ENCODE measurements around the gene BPIFB1.

The BPIFB1 gene

GRCh38 chr20:33259371-33259770 lies 23.6 kb upstream of the BPIFB1 start:
- no peak for TF ChIP-seq CTCF (IDR thresholded peaks at IDR 0.05; ENCODE audit: unreplicated experiment in 3 of 3)
- H3K27ac Mint-ChIP-seq, result no peak overlapping the region
- peaks cover 9% of the 10 kb centered on the region for H3K27me3 Mint-ChIP-seq (ENCODE audit: low read depth)
- H3K36me3 Mint-ChIP-seq (ENCODE audit: low read depth), result no peaks in the 10 kb centered on the region
- H3K4me1 Mint-ChIP-seq, result peaks cover 27% of the 10 kb centered on the region
- peaks cover 6% of the 10 kb centered on the region for H3K9me3 Mint-ChIP-seq
- no peak overlapping the region for H3K4me3 Mint-ChIP-seq

- no peaks in the 10 kb centered on the region for H3K27me3 Mint-ChIP-seq (ENCODE audit: low read depth)
- H3K4me3 Mint-ChIP-seq, result no peak overlapping the region
- no peaks in the 10 kb centered on the region for H3K9me3 Mint-ChIP-seq
- TF ChIP-seq CTCF (IDR thresholded peaks at IDR 0.05; ENCODE audit: unreplicated experiment in 3 of 3), result no peak
- peaks cover 27% of the 10 kb centered on the region for H3K4me1 Mint-ChIP-seq
- no peak overlapping the region for H3K27ac Mint-ChIP-seq
- no peaks in the 10 kb centered on the region for H3K36me3 Mint-ChIP-seq (ENCODE audit: low read depth)
Observed at GRCh38 chr20:33261465-33261864, 21.5 kb upstream of the BPIFB1 start.

GRCh38 chr20:33262658-33263065 lies 20.4 kb upstream of the BPIFB1 start:
- TF ChIP-seq CTCF (IDR thresholded peaks at IDR 0.05; ENCODE audit: unreplicated experiment in 3 of 3), result peak; percentile 55 to 60 (median 57)
- H3K4me1 Mint-ChIP-seq, result peaks cover 27% of the 10 kb centered on the region
- H3K9me3 Mint-ChIP-seq, result no peaks in the 10 kb centered on the region
- peak overlapping the region in 2 of 3 experiments; percentile 9 to 71 for H3K27ac Mint-ChIP-seq
- H3K27me3 Mint-ChIP-seq (ENCODE audit: low read depth), result no peaks in the 10 kb centered on the region
- no peaks in the 10 kb centered on the region for H3K36me3 Mint-ChIP-seq (ENCODE audit: low read depth)
- peak overlapping the region in 1 of 3 experiments; percentile 2 for H3K4me3 Mint-ChIP-seq

GRCh38 chr20:33263784-33264183 lies 19.2 kb upstream of the BPIFB1 start:
- no peak for TF ChIP-seq CTCF (IDR thresholded peaks at IDR 0.05; ENCODE audit: unreplicated experiment in 3 of 3)
- H3K4me3 Mint-ChIP-seq, result no peak overlapping the region

GRCh38 chr20:33267701-33268100 lies 15.3 kb upstream of the BPIFB1 start:
- no peak for TF ChIP-seq CTCF (IDR thresholded peaks at IDR 0.05; ENCODE audit: unreplicated experiment in 3 of 3)
- Mint-ChIP-seq H3K4me1 (peaks cover 15% of the 10 kb centered on the region), H3K27ac (no peak overlapping the region), H3K9me3 (no peaks in the 10 kb centered on the region), H3K36me3 (ENCODE audit: low read depth) (no peaks in the 10 kb centered on the region), H3K4me3 (no peak overlapping the region), H3K27me3 (ENCODE audit: low read depth) (peaks cover 27% of the 10 kb centered on the region)

More at GRCh38 chr20:33263784-33264183, 19.2 kb upstream of the BPIFB1 start:
- Mint-ChIP-seq H3K4me1 (peaks cover 27% of the 10 kb centered on the region), H3K36me3 (ENCODE audit: low read depth) (no peaks in the 10 kb centered on the region), H3K9me3 (no peaks in the 10 kb centered on the region), H3K27me3 (ENCODE audit: low read depth) (peaks cover 7% of the 10 kb centered on the region), H3K27ac (peak overlapping the region in 2 of 3 experiments; percentile 15 to 64)

GRCh38 chr20:33272155-33272873 lies 10.7 kb upstream of the BPIFB1 start:
- H3K36me3 Mint-ChIP-seq (ENCODE audit: low read depth), result no peaks in the 10 kb centered on the region
- no peak overlapping the region for H3K4me3 Mint-ChIP-seq
- peaks cover 48% of the 10 kb centered on the region for H3K27me3 Mint-ChIP-seq (ENCODE audit: low read depth)
- TF ChIP-seq CTCF (IDR thresholded peaks at IDR 0.05; ENCODE audit: unreplicated experiment in 3 of 3), result no peak
- H3K4me1 Mint-ChIP-seq, result no peaks in the 10 kb centered on the region
- H3K27ac Mint-ChIP-seq, result no peak overlapping the region
- H3K9me3 Mint-ChIP-seq, result no peaks in the 10 kb centered on the region
